ENCODE measurements around the gene NOTUM.
A peak's percentile ranks its signal among the peaks of the same experiment; 100 is the strongest.

NOTUM gene

GRCh38 chr17:81924557-81925532 is 36.1 kb downstream of the NOTUM start:
- no peaks in the 10 kb centered on the region for H3F3A ChIP-seq (ENCODE audit: low read depth)
- no peaks in the 10 kb centered on the region for H3K9me3 ChIP-seq (ENCODE audit: insufficient read depth, low read depth, low read length)
- H3K9ac ChIP-seq (ENCODE audit: low read depth, low read length, poor library complexity, severe bottlenecking): peak overlapping the region; percentile 82
- no peaks in the 10 kb centered on the region for H3K27me3 ChIP-seq (ENCODE audit: insufficient read depth, low read length, poor library complexity, severe bottlenecking)
- 0 out of 2 replicates have a peak, but pooled peaks cover 2% of the 10 kb centered on the region for H3K36me3 ChIP-seq (ENCODE audit: insufficient read depth, low read length)
- H3K4me2 ChIP-seq (ENCODE audit: low read depth, low read length, poor library complexity, severe bottlenecking): peak overlapping the region; percentile 50
- H3K79me2 ChIP-seq (ENCODE audit: insufficient read depth, low read length): peaks cover 48% of the 10 kb centered on the region
- H4K20me1 ChIP-seq (ENCODE audit: insufficient read depth, low read length, poor library complexity, severe bottlenecking): peaks cover 14% of the 10 kb centered on the region
- TF ChIP-seq EZH2phosphoT487 (IDR thresholded peaks at IDR 0.05; ENCODE audit: borderline replicate concordance) (no peak), CTCF (conservative IDR thresholded peaks at IDR 0.05; ENCODE audit: low read length) (no peak)
- peaks cover 22% of the 10 kb centered on the region for H3K4me1 ChIP-seq (ENCODE audit: insufficient read depth, low read length, poor library complexity, severe bottlenecking)
- peak overlapping the region; percentile 49 for H3K4me3 ChIP-seq (ENCODE audit: low read length, poor library complexity, severe bottlenecking)
- H3K9me2 ChIP-seq (replicated peaks; ENCODE audit: low read depth, low read length): no peaks in the 10 kb centered on the region
- no peak overlapping the region for H2AFZ ChIP-seq (ENCODE audit: low read length)

GRCh38 chr17:81923302-81924260 is 37.4 kb downstream of the NOTUM start:
- peak overlapping the region; percentile 50 for H3K4me2 ChIP-seq (ENCODE audit: low read depth, low read length, poor library complexity, severe bottlenecking)
- TF ChIP-seq CTCF (conservative IDR thresholded peaks at IDR 0.05; ENCODE audit: low read length): no peak
- TF ChIP-seq EZH2phosphoT487 (IDR thresholded peaks at IDR 0.05; ENCODE audit: borderline replicate concordance): no peak
- H3K79me2 ChIP-seq (ENCODE audit: insufficient read depth, low read length): peaks cover 48% of the 10 kb centered on the region
- no peaks in the 10 kb centered on the region for H3K9me2 ChIP-seq (replicated peaks; ENCODE audit: low read depth, low read length)
- 0 out of 2 replicates have a peak, but pooled peaks cover 4% of the 10 kb centered on the region for H3K36me3 ChIP-seq (ENCODE audit: insufficient read depth, low read length)
- no peaks in the 10 kb centered on the region for H3F3A ChIP-seq (ENCODE audit: low read depth)
- no peaks in the 10 kb centered on the region for H3K27me3 ChIP-seq (ENCODE audit: insufficient read depth, low read length, poor library complexity, severe bottlenecking)
- H4K20me1 ChIP-seq (ENCODE audit: insufficient read depth, low read length, poor library complexity, severe bottlenecking): peaks cover 14% of the 10 kb centered on the region
- no peak overlapping the region for H3K4me3 ChIP-seq (ENCODE audit: low read length, poor library complexity, severe bottlenecking)
- peak overlapping the region; percentile 3 for H3K9ac ChIP-seq (ENCODE audit: low read depth, low read length, poor library complexity, severe bottlenecking)
- no peaks in the 10 kb centered on the region for H3K9me3 ChIP-seq (ENCODE audit: insufficient read depth, low read depth, low read length)
- H3K4me1 ChIP-seq (ENCODE audit: insufficient read depth, low read length, poor library complexity, severe bottlenecking): peaks cover 22% of the 10 kb centered on the region
- H2AFZ ChIP-seq (ENCODE audit: low read length): no peak overlapping the region

DNA sequence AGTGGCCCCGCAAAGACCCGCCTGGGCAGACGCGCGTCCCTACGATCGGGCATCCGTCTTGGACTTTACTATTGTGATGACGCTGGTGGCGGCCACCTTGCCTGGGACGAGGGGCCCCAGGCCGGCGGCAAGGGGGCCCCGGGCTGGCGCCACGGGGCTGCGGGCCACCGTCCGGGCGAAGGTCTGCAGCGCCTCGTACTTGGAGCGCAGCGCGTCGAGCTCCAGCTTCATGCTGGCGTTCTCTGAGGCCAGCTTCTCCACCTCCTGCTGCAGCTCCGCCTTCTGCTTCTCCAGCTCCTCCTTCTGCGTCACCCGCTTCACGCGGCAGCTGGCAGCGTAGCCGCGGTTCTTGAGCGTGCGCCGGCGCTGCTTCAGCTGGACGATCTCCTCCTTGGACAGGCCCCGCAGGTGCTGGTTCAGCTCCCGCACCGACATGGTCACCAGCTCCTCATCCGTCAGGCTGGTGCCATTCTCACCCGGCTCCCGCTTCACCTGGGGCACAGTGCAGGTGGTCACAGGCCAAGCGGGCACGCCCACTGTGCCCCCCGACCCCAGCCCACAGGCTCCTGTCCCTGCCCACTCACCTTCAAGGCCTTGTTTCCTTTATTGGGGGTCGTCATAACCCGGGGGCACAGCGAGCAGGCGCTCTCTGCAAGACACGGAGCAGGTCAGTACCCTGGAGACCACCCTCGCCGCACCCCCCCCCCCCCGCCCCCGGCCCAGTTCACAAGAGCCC is 38.3 kb downstream of the NOTUM start:
- H3K9me3 ChIP-seq (ENCODE audit: insufficient read depth, low read depth, low read length): no peaks in the 10 kb centered on the region
- H3K4me1 ChIP-seq (ENCODE audit: insufficient read depth, low read length, poor library complexity, severe bottlenecking): peaks cover 22% of the 10 kb centered on the region
- H3K4me3 ChIP-seq (ENCODE audit: low read length, poor library complexity, severe bottlenecking): no peak overlapping the region
- no peak overlapping the region for H3K9ac ChIP-seq (ENCODE audit: low read depth, low read length, poor library complexity, severe bottlenecking)
- H3F3A ChIP-seq (ENCODE audit: low read depth): no peaks in the 10 kb centered on the region
- H3K36me3 ChIP-seq (ENCODE audit: insufficient read depth, low read length): 0 out of 2 replicates have a peak, but pooled peaks cover 4% of the 10 kb centered on the region
- no peaks in the 10 kb centered on the region for H3K9me2 ChIP-seq (replicated peaks; ENCODE audit: low read depth, low read length)
- peaks cover 49% of the 10 kb centered on the region for H3K79me2 ChIP-seq (ENCODE audit: insufficient read depth, low read length)
- no peak overlapping the region for H2AFZ ChIP-seq (ENCODE audit: low read length)
- no peak overlapping the region for H3K4me2 ChIP-seq (ENCODE audit: low read depth, low read length, poor library complexity, severe bottlenecking)
- TF ChIP-seq EZH2phosphoT487 (IDR thresholded peaks at IDR 0.05; ENCODE audit: borderline replicate concordance) (no peak), CTCF (conservative IDR thresholded peaks at IDR 0.05; ENCODE audit: low read length) (no peak)
- H4K20me1 ChIP-seq (ENCODE audit: insufficient read depth, low read length, poor library complexity, severe bottlenecking): peaks cover 17% of the 10 kb centered on the region
- no peaks in the 10 kb centered on the region for H3K27me3 ChIP-seq (ENCODE audit: insufficient read depth, low read length, poor library complexity, severe bottlenecking)
